Right lobe of liver (tissue), 4 donors: Measurements from ENCODE around the gene WDR91.

Experiments
- CTCF ChIP-seq, 4 donors: fragments of 200-600 bp in 3 of 4; fragments of 450-650 bp in 1 of 4; IDR thresholded peaks; one replicate each; pipeline versions ENCODE4 v1.5.1 to v1.8.0; 2016 to 2022; ENCODE audit warnings: antibody characterized with exemption in 4 of 4, mild to moderate bottlenecking in 2 of 4
- POLR2A ChIP-seq: fragments of 450-650 bp; IDR thresholded peaks from one replicate; pipeline ENCODE4 v1.6.1; 2017; ENCODE audit warnings: antibody characterized with exemption, mild to moderate bottlenecking
- donor health status: DM: no; HTN: no; CAD: no.
- donor health status: DM: no; HTN: no; CAD: no.
- donor health status: DM: no; HTN: yes; CAD: no.

DNA sequence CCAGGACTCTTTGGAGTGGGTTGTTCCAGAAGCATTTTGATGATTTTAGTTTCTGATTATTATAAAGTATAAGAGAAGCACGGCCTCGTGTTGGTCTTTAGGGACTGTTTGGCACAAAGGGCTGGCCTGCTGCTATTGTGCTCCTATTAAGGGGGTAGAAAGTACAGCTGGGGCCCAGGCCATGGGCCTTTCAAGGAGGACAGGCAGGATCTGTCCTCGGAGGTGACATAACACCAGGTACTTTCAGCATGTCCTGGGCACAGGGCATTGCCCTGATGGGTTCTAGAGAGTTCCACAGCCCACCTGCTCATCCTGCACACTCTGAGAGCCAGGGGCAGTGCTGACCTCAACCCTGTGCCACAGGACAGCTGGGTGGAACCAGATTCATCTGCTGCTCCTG lies 47.3 kb upstream of the WDR91 start:
- no peak for TF ChIP-seq CTCF (IDR thresholded peaks at IDR 0.05)
- no peak for TF ChIP-seq POLR2A
